HUES48 (cell line): ENCODE results near the gene ABLIM2.
A peak's percentile ranks its signal among the peaks of the same experiment; 100 is the strongest.

Source experiments
- H3K27ac ChIP-seq: one replicate; pipeline ENCODE4 v1.7.0; 2013; ENCODE audit warnings: low read depth, low read length, inconsistent platforms
- H3K27me3 ChIP-seq: 2 replicates; pipeline ENCODE4 v1.6.1; 2013; ENCODE audit warnings: mild to moderate bottlenecking, low read length; ENCODE audit not compliant: control insufficient read depth, insufficient read depth
- H3K36me3 ChIP-seq: 2 replicates; pipeline ENCODE4 v1.6.1; 2013; ENCODE audit warnings: low read length; ENCODE audit not compliant: control insufficient read depth, insufficient read depth
- H3K4me1 ChIP-seq: 2 replicates; pipeline ENCODE4 v1.6.1; 2013; ENCODE audit warnings: mild to moderate bottlenecking, low read length; ENCODE audit not compliant: control insufficient read depth, insufficient read depth
- H3K4me3 ChIP-seq: 2 replicates; pipeline ENCODE4 v1.5.1; 2013; ENCODE audit warnings: mild to moderate bottlenecking, low read depth, low read length
- H3K9ac ChIP-seq: 2 replicates; pipeline ENCODE4 v1.6.1; 2013; ENCODE audit warnings: mild to moderate bottlenecking, low read depth, low read length, moderate library complexity
- H3K9me3 ChIP-seq: 2 replicates; pipeline ENCODE4 v1.6.1; 2013; ENCODE audit warnings: low read length; ENCODE audit not compliant: control insufficient read depth, insufficient read depth

Gene ABLIM2

DNA sequence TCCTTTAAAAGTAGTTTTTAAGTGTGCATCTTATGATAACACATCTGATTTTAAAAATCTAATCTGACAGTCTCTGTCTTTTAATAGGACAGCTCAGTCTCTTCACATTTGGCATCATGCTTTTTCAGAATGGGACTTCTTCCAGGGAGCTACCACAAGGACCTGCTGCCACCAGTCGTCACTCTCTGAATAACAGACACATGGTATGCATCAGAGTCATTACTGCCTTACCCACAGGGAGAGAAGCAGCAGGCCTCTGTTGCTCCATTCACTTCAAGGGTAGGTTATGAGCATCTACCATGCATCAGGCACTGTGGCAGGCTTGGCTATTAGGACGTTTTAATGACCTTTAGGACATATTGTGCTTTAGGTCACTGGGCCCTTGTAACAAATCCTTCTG lies 169.0 kb downstream of the ABLIM2 start:
- Histone ChIP-seq H3K4me3 (no peak overlapping the region), H3K36me3 (no peaks in the 10 kb centered on the region), H3K9me3 (no peaks in the 10 kb centered on the region), H3K27ac (no peak overlapping the region), H3K27me3 (no peaks in the 10 kb centered on the region), H3K9ac (no peak overlapping the region), H3K4me1 (no peaks in the 10 kb centered on the region)

DNA sequence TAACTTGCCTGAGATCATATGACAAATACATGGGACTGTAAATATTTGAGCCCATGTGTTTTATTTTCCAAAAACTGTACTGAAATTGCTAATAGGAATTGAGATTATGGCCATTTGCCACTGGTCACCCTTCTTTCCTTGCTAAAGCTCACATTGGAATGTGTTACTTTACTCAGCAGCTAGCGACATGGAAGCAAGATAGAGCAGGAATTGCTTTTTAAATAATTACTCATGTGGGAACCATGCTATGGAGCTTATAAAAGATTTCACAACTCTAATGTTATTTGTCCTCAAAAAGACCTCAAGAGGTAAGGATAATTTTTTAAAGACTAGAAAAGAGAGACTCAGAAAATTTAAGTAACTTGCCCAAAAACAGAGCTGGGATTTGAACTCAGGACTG lies 170.2 kb downstream of the ABLIM2 start:
- H3K4me3 ChIP-seq: no peak overlapping the region
- no peaks in the 10 kb centered on the region for H3K9me3 ChIP-seq
- H3K36me3 ChIP-seq: no peaks in the 10 kb centered on the region
- no peaks in the 10 kb centered on the region for H3K27me3 ChIP-seq
- H3K9ac ChIP-seq: no peak overlapping the region
- no peaks in the 10 kb centered on the region for H3K4me1 ChIP-seq
- H3K27ac ChIP-seq: no peak overlapping the region

DNA sequence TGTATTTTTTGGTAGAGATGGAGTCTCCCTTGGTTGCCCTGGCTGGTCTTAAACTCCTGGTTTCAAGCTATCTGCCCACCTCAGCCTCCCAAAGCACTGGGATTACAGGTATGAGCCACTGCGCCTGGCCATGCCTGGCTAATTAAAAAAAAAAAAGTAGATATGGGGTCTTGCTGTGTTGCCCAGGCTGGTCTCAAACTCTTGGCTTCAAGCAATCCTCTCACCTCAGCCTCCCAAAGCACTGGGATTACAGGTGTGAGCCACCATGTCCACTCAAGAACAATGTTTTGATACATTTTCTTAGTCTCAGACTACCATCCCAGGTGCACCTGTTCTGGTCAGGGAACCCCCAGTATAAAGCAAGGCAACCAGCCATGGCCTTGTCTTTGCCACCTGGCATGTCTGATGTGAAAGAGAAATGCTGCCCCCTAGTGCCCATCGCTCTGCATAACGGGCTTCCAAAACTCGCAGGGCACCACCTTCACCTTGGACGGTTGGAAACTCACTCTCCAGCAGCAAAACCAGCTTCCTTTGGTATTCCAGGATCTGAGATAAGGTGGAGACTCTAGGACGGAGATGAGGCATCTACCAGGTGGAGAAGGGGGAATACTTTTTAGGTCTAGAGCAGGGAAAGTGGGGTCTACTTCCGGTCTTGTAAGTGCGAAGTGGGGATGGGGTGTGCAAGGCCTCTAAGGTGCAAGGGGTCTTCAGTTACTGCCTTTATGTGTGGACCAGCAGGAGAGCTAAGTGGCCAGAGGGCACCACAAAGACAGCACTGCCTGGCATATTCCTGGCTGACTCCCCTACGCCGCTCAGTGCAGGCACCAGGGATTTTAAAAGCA lies 171.2 kb downstream of the ABLIM2 start:
- H3K36me3 ChIP-seq: no peaks in the 10 kb centered on the region
- no peaks in the 10 kb centered on the region for H3K27me3 ChIP-seq
- H3K27ac ChIP-seq: no peak overlapping the region
- H3K4me1 ChIP-seq: no peaks in the 10 kb centered on the region
- no peak overlapping the region for H3K9ac ChIP-seq
- H3K9me3 ChIP-seq: no peaks in the 10 kb centered on the region
- no peak overlapping the region for H3K4me3 ChIP-seq

GRCh38 chr4:7985891-7986441 lies 172.6 kb downstream of the ABLIM2 start:
- Histone ChIP-seq H3K27me3 (no peaks in the 10 kb centered on the region), H3K9ac (no peak overlapping the region)

GRCh38 chr4:7985072-7985471 lies 173.5 kb downstream of the ABLIM2 start:
- no peaks in the 10 kb centered on the region for H3K27me3 ChIP-seq
- H3K4me3 ChIP-seq: no peak overlapping the region
- peaks cover 2% of the 10 kb centered on the region; the same call in 1 of the 2 replicates for H3K4me1 ChIP-seq
- no peak overlapping the region for H3K27ac ChIP-seq
- no peaks in the 10 kb centered on the region for H3K36me3 ChIP-seq
- no peaks in the 10 kb centered on the region for H3K9me3 ChIP-seq
- no peak overlapping the region for H3K9ac ChIP-seq

More at GRCh38 chr4:7985891-7986441, 172.6 kb downstream of the ABLIM2 start:
- no peaks in the 10 kb centered on the region for H3K4me1 ChIP-seq
- H3K4me3 ChIP-seq: no peak overlapping the region
- no peak overlapping the region for H3K27ac ChIP-seq
- no peaks in the 10 kb centered on the region for H3K36me3 ChIP-seq
- H3K9me3 ChIP-seq: no peaks in the 10 kb centered on the region

GRCh38 chr4:7984286-7984925 lies 174.2 kb downstream of the ABLIM2 start:
- Histone ChIP-seq H3K9ac (no peak overlapping the region), H3K4me1 (peaks cover 9% of the 10 kb centered on the region), H3K36me3 (no peaks in the 10 kb centered on the region), H3K27me3 (no peaks in the 10 kb centered on the region), H3K4me3 (no peak overlapping the region), H3K9me3 (no peaks in the 10 kb centered on the region), H3K27ac (no peak overlapping the region)

GRCh38 chr4:7983296-7983695 lies 175.3 kb downstream of the ABLIM2 start:
- Histone ChIP-seq H3K27me3 (no peaks in the 10 kb centered on the region), H3K9ac (no peak overlapping the region; the same call in 1 of the 2 replicates), H3K4me3 (no peak overlapping the region), H3K9me3 (no peaks in the 10 kb centered on the region), H3K4me1 (peaks cover 20% of the 10 kb centered on the region), H3K36me3 (no peaks in the 10 kb centered on the region), H3K27ac (no peak overlapping the region)

DNA sequence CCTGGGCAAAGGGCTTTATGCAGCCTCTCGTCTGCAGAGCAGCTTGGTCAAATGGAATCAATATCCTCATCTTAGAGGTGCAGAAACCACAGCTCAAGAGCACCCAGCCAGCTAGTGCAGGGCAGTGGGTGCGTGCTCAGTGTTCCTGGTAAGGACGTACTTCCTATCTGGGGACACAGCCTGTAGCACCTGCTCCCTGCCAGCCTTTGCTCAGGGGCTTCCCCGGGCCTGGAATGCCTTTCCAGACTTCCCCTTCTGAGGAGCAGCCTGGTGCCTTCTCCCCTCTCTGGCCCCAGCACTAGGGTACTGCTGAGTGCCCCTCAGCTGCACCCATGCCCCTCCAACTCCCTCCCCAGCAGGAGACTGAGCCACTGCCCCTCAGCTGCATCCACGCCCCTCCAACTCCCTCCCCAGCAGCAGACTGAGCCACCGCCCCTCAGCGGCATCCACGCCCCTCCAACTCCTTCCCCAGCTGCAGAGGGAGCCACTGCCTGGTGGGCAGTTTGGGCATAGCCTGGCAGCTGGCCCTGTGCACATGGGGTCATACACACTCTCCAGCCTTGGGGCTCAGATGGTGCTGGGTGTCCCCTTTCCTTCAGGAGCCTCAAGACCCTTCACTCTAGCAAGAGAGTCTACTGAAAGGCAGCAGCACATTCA lies 176.7 kb downstream of the ABLIM2 start:
- Histone ChIP-seq H3K27ac (no peak overlapping the region), H3K9me3 (no peaks in the 10 kb centered on the region), H3K27me3 (no peaks in the 10 kb centered on the region), H3K4me1 (peaks cover 24% of the 10 kb centered on the region), H3K9ac (no peak overlapping the region), H3K36me3 (no peaks in the 10 kb centered on the region), H3K4me3 (no peak overlapping the region)

- H3K4me3 ChIP-seq: no peak overlapping the region
- peak overlapping the region; percentile 22; the same call in 1 of the 2 replicates for H3K9ac ChIP-seq
- no peaks in the 10 kb centered on the region for H3K27me3 ChIP-seq
- peaks cover 24% of the 10 kb centered on the region for H3K4me1 ChIP-seq
- H3K27ac ChIP-seq: peak overlapping the region; percentile 67
- H3K9me3 ChIP-seq: no peaks in the 10 kb centered on the region
- H3K36me3 ChIP-seq: no peaks in the 10 kb centered on the region
Observed at GRCh38 chr4:7980036-7980435, 178.6 kb downstream of the ABLIM2 start.

- peaks cover 24% of the 10 kb centered on the region for H3K4me1 ChIP-seq
- peak overlapping the region; percentile 67 for H3K27ac ChIP-seq
- H3K27me3 ChIP-seq: no peaks in the 10 kb centered on the region
- no peak overlapping the region for H3K4me3 ChIP-seq
- H3K36me3 ChIP-seq: no peaks in the 10 kb centered on the region
- H3K9me3 ChIP-seq: no peaks in the 10 kb centered on the region
- H3K9ac ChIP-seq: peak overlapping the region; percentile 22; the same call in 1 of the 2 replicates
Observed at GRCh38 chr4:7979652-7979968, 179.0 kb downstream of the ABLIM2 start.
